Measurements from ENCODE around the gene MPZ. TPM values are rescaled to one million over a fixed set of nuclear protein-coding genes. Genes with fewer than 3 reads are reported as not detected.

Gene MPZ
- total RNA-seq, 1 donor from 2014 or later, result 51.3 TPM

DNA sequence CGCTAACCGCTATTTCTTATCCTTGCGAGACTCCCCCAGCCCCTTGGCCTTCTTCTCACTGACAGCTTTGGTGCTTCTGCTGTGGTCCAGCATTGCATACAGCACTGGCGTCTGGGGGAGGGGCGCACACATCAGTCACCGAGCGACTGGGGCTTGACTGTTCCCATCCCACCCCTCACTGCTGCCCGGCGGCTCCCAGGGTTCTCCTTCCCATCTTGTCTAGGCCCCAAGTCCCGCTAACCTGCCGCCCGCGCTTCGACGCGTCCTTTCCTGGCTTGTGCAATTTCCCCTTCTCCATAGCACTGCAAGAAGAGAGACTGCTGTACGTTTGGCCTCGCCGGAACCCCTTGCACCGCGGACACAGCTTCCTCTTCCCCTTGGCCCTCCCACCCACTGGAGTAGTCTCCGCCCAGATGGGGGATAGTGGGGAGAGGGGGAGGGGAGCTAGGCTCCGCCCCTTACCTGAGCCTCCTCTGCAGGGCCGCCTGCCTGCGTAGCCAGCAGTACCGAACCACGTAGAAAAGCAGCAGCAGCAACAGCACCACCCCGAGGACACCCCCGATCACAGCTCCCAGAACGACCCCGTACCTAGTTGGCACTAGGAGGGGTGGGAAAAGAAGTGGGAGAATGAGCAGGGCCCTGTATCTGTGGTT lies 3.8 kb downstream of the MPZ start:
- H3K36me3 Mint-ChIP-seq (ENCODE audit: low read depth), result peaks cover 3% of the 10 kb centered on the region
- no peaks in the 10 kb centered on the region for H3K27me3 Mint-ChIP-seq (ENCODE audit: low read depth)
- peak overlapping the region; percentile 92 for H3K4me3 Mint-ChIP-seq
- peaks cover 3% of the 10 kb centered on the region for H3K9me3 Mint-ChIP-seq
- peak overlapping the region; percentile 95 for H3K27ac Mint-ChIP-seq (ENCODE audit: unreplicated experiment)
- DNase-seq (ENCODE audit: low read depth, low spot score), result peak; percentile 32
- peaks cover 64% of the 10 kb centered on the region for H3K4me1 Mint-ChIP-seq
- TF ChIP-seq CTCF (conservative IDR thresholded peaks at IDR 0.05), result peak; percentile 49

- peaks cover 63% of the 10 kb centered on the region for H3K4me1 Mint-ChIP-seq
- no peak for DNase-seq (ENCODE audit: low read depth, low spot score)
- peak overlapping the region; percentile 92 for H3K4me3 Mint-ChIP-seq
- no peak overlapping the region for H3K27ac Mint-ChIP-seq (ENCODE audit: unreplicated experiment)
- H3K27me3 Mint-ChIP-seq (ENCODE audit: low read depth), result no peaks in the 10 kb centered on the region
- peaks cover 3% of the 10 kb centered on the region for H3K9me3 Mint-ChIP-seq
- no peak for TF ChIP-seq CTCF (conservative IDR thresholded peaks at IDR 0.05)
- peaks cover 3% of the 10 kb centered on the region for H3K36me3 Mint-ChIP-seq (ENCODE audit: low read depth)
Observed at GRCh38 chr1:161304927-161305866, 4.6 kb downstream of the MPZ start.

DNA sequence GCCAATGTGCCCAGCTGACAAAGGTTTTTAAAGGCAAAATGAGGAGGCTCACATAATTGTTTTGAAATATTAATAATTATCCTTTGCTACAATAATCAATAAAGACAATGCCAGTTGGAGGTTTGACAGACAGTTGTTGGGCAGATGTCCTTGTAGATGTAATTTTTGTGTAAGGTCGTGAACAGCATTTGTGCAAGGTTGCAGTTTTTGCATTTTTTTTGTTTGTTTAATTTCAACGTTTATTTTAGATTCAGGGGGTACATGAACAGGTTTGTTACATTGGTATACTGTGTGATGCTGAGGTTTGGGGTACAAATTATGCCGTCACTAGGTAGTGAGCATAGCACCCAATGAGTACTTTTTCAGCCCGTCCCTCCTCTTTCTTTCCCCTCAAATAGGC lies 9.3 kb downstream of the MPZ start:
- Mint-ChIP-seq H3K4me3 (no peak overlapping the region), H3K9me3 (no peaks in the 10 kb centered on the region), H3K27ac (ENCODE audit: unreplicated experiment) (no peak overlapping the region), H3K27me3 (ENCODE audit: low read depth) (no peaks in the 10 kb centered on the region), H3K4me1 (peaks cover 20% of the 10 kb centered on the region), H3K36me3 (ENCODE audit: low read depth) (peaks cover 2% of the 10 kb centered on the region)
- TF ChIP-seq CTCF (conservative IDR thresholded peaks at IDR 0.05), result no peak
- no peak for DNase-seq (ENCODE audit: low read depth, low spot score)

DNA sequence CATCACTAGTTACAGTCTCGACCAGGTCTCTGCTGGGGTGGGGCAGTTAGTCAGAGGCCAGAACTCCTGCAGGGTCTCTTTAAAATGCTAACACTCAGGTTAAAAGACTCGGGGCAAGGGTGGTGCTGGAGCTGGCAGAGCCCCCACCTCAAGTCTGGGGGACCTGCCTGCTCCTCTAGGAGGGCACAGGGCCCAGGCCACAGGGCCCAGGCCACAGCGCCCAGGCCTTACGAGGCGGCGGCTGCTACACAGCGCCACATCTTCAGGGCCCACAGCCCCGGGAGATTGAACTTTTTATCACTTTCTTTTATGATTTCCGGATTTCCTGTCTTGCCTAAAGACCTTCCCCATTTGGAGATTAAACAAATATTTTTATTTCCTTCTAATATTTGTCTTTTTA lies 10.4 kb downstream of the MPZ start:
- TF ChIP-seq CTCF (conservative IDR thresholded peaks at IDR 0.05), result no peak
- no peak overlapping the region for H3K4me3 Mint-ChIP-seq
- H3K27me3 Mint-ChIP-seq (ENCODE audit: low read depth), result no peaks in the 10 kb centered on the region
- H3K27ac Mint-ChIP-seq (ENCODE audit: unreplicated experiment), result no peak overlapping the region
- no peak for DNase-seq (ENCODE audit: low read depth, low spot score)
- peaks cover 10% of the 10 kb centered on the region for H3K4me1 Mint-ChIP-seq
- no peaks in the 10 kb centered on the region for H3K9me3 Mint-ChIP-seq
- H3K36me3 Mint-ChIP-seq (ENCODE audit: low read depth), result peaks cover 2% of the 10 kb centered on the region

DNA sequence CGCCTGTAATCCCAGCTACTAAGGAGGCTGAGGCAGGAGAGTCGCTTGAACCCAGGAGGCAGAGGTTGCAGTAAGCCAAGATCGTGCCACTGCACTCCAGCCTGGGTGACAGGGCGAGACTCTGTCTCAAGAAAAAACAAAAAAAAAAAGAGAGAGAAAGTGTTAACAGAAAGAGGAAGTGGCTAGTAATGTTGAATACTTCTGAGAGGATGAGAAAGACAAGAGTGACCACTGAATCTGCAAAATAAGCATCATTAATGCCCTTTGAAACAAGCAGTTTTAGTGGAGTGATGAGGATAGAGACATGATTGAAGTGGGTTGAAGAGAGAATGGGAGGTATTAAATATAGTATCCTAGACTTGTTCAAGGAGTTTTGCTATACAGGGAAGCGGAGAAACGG lies 11.7 kb downstream of the MPZ start:
- no peak overlapping the region for H3K27ac Mint-ChIP-seq (ENCODE audit: unreplicated experiment)
- no peak overlapping the region for H3K4me3 Mint-ChIP-seq
- H3K27me3 Mint-ChIP-seq (ENCODE audit: low read depth), result no peaks in the 10 kb centered on the region
- no peak for DNase-seq (ENCODE audit: low read depth, low spot score)
- TF ChIP-seq CTCF (conservative IDR thresholded peaks at IDR 0.05), result no peak
- peaks cover 5% of the 10 kb centered on the region for H3K4me1 Mint-ChIP-seq
- H3K36me3 Mint-ChIP-seq (ENCODE audit: low read depth), result peaks cover 2% of the 10 kb centered on the region
- no peaks in the 10 kb centered on the region for H3K9me3 Mint-ChIP-seq

All from neural crest cell (in vitro differentiated cells).